Neural cell (in vitro differentiated cells): ENCODE data around the gene RAC2. TPM values are rescaled to one million over a fixed set of nuclear protein-coding genes. Genes with fewer than 3 reads are reported as not detected.

Experiments
- H2AFZ ChIP-seq: fragments of 200-600, 300-800 bp; sonication (generic), shearing (Covaris generic); 2 replicates; pipeline ENCODE4 v1.6.0; 2014; ENCODE audit warnings: low read depth, mild to moderate bottlenecking, antibody characterized with exemption, low read length, moderate library complexity
- H3F3A ChIP-seq: fragments of 200-600 bp; shearing (Covaris generic); 2 replicates; pipeline ENCODE4 v1.6.1; 2016; ENCODE audit warnings: mild to moderate bottlenecking, moderate library complexity, mixed read lengths, antibody characterized with exemption, low read length; ENCODE audit not compliant: insufficient read depth, poor library complexity, severe bottlenecking
- H3K27ac ChIP-seq: fragments of 200-600, 300-800 bp; sonication (generic), shearing (Covaris generic); 2 replicates; pipeline ENCODE4 v1.5.1; 2014; ENCODE audit warnings: mild to moderate bottlenecking, low read length, moderate library complexity
- H3K27me3 ChIP-seq: fragments of 300-800, 200-600 bp; sonication (generic), shearing (Covaris generic); 2 replicates; pipeline ENCODE4 v1.6.0; 2014; ENCODE audit warnings: mild to moderate bottlenecking, low read depth, low read length, moderate library complexity; ENCODE audit not compliant: insufficient read depth
- H3K36me3 ChIP-seq: fragments of 300-800, 200-600 bp; sonication (generic), shearing (Covaris generic); 2 replicates; pipeline ENCODE4 v1.5.1; 2014; ENCODE audit warnings: mild to moderate bottlenecking, antibody characterized with exemption, low read length, moderate library complexity; ENCODE audit not compliant: insufficient read depth
- H3K4me2 ChIP-seq: fragments of 300-800, 200-600 bp; sonication (generic), shearing (Covaris generic); 2 replicates; pipeline ENCODE4 v1.6.0; 2014; ENCODE audit warnings: mild to moderate bottlenecking, low read length
- H3K4me3 ChIP-seq: fragments of 300-800, 200-600 bp; sonication (generic), shearing (Covaris generic); 2 replicates; pipeline ENCODE4 v1.5.1; 2014; ENCODE audit warnings: mild to moderate bottlenecking, low read length, moderate library complexity
- H3K79me2 ChIP-seq: fragments of 200-600 bp; shearing (Covaris generic); replicated peaks from 2 replicates; pipeline ENCODE4 v1.6.0; 2014; ENCODE audit warnings: mild to moderate bottlenecking, low read length, moderate library complexity; ENCODE audit not compliant: insufficient read depth
- H3K9ac ChIP-seq: fragments of 300-800, 200-600 bp; sonication (generic), shearing (Covaris generic); 2 replicates; pipeline ENCODE4 v1.6.1; 2016; ENCODE audit warnings: mild to moderate bottlenecking, low read length, mixed read lengths
- H3K9me2 ChIP-seq: fragments of 200-600 bp; shearing (Covaris generic); 2 replicates; pipeline ENCODE4 v1.6.1; 2016; ENCODE audit warnings: mild to moderate bottlenecking, low read length, mixed read lengths; ENCODE audit not compliant: insufficient read depth
- H3K9me3 ChIP-seq: fragments of 200-600, 300-800 bp; sonication (generic), shearing (Covaris generic); 2 replicates; pipeline ENCODE4 v1.6.1; 2016; ENCODE audit warnings: mild to moderate bottlenecking, mixed run types, low read length, moderate library complexity, mixed read lengths
- H4K20me1 ChIP-seq: fragments of 200-600 bp; shearing (Covaris generic); 2 replicates; pipeline ENCODE4 v1.6.1; 2016; ENCODE audit warnings: mild to moderate bottlenecking, mixed run types; ENCODE audit not compliant: insufficient read depth
- EP300 ChIP-seq: fragments of 450-650 bp; conservative IDR thresholded peaks from 2 replicates; pipeline ENCODE4 v1.6.1; 2014; ENCODE audit warnings: antibody characterized with exemption, mild to moderate bottlenecking, moderate library complexity; ENCODE audit not compliant: poor library complexity, severe bottlenecking
- EZH2 ChIP-seq: fragments of 200-600, 300-800 bp; shearing (Covaris generic), sonication (generic); IDR thresholded peaks from 2 replicates; pipeline ENCODE4 v1.6.1; 2014; ENCODE audit warnings: antibody characterized with exemption, low read length, borderline replicate concordance, mild to moderate bottlenecking; ENCODE audit not compliant: insufficient read depth, poor library complexity, severe bottlenecking
- MXI1 ChIP-seq: fragments of 450-650 bp; conservative IDR thresholded peaks from 2 replicates; pipeline ENCODE4 v1.6.1; 2014; ENCODE audit warnings: antibody characterized with exemption, mild to moderate bottlenecking; ENCODE audit not compliant: poor library complexity, severe bottlenecking
- POLR2AphosphoS5 ChIP-seq: IDR thresholded peaks from 2 replicates; pipeline ENCODE4 v1.6.1; 2012
- RAD21 ChIP-seq: fragments of 450-650 bp; conservative IDR thresholded peaks from 2 replicates; pipeline ENCODE4 v1.6.1; 2014; ENCODE audit warnings: antibody characterized with exemption, mild to moderate bottlenecking, moderate library complexity
- SMC3 ChIP-seq: fragments of 450-650 bp; conservative IDR thresholded peaks from 2 replicates; pipeline ENCODE4 v1.6.1; 2014; ENCODE audit warnings: antibody characterized with exemption, mild to moderate bottlenecking, moderate library complexity; ENCODE audit not compliant: poor library complexity
- TAF1 ChIP-seq: IDR thresholded peaks from 2 replicates; pipeline ENCODE4 v1.6.1; 2012; ENCODE audit warnings: low read depth
- polyA plus RNA-seq: library from polyadenylated mRNA; depleted of rRNA; stranded (reverse); fragments of >200 nt; gene quantifications from 2 replicates; pipeline ENCODE4 v1.2.3, GENCODE V29; 2014
- TF ChIP-seq, protein P1 (sequence below): IDR thresholded peaks from 2 replicates; pipeline ENCODE4 v1.6.1; 2012; ENCODE audit warnings: borderline replicate concordance
- TF ChIP-seq, protein P2 (sequence below): fragments of 450-650 bp; IDR thresholded peaks from 2 replicates; pipeline ENCODE4 v1.5.1; 2014; ENCODE audit warnings: antibody characterized with exemption, mild to moderate bottlenecking, moderate library complexity; ENCODE audit not compliant: poor library complexity, severe bottlenecking

RAC2 gene
- polyA plus RNA-seq, 1 donor from 2014 or later, result not detected

- Histone ChIP-seq H3K9ac (no peak overlapping the region), H3K4me3 (no peak overlapping the region)
Measured at GRCh38 chr22:37249986-37250385, 5.9 kb upstream of the RAC2 start.

GRCh38 chr22:37248251-37248650, 4.2 kb upstream of the RAC2 start:
- H3F3A ChIP-seq, result no peaks in the 10 kb centered on the region
- no peaks in the 10 kb centered on the region for H3K9me3 ChIP-seq
- H3K79me2 ChIP-seq, result no peaks in the 10 kb centered on the region
- H3K9ac ChIP-seq, result no peak overlapping the region
- H4K20me1 ChIP-seq, result no peaks in the 10 kb centered on the region
- H3K9me2 ChIP-seq, result no peaks in the 10 kb centered on the region
- H3K27ac ChIP-seq, result no peak overlapping the region
- H3K36me3 ChIP-seq, result no peaks in the 10 kb centered on the region
- H3K4me2 ChIP-seq, result no peak overlapping the region
- H3K27me3 ChIP-seq, result no peaks in the 10 kb centered on the region
- no peak overlapping the region for H3K4me3 ChIP-seq
- TF ChIP-seq EZH2 (no peak), EP300 (no peak), RAD21 (no peak), MXI1 (no peak), SMC3 (no peak), POLR2AphosphoS5 (no peak), TAF1 (no peak)
- TF ChIP-seq, protein P1, sequence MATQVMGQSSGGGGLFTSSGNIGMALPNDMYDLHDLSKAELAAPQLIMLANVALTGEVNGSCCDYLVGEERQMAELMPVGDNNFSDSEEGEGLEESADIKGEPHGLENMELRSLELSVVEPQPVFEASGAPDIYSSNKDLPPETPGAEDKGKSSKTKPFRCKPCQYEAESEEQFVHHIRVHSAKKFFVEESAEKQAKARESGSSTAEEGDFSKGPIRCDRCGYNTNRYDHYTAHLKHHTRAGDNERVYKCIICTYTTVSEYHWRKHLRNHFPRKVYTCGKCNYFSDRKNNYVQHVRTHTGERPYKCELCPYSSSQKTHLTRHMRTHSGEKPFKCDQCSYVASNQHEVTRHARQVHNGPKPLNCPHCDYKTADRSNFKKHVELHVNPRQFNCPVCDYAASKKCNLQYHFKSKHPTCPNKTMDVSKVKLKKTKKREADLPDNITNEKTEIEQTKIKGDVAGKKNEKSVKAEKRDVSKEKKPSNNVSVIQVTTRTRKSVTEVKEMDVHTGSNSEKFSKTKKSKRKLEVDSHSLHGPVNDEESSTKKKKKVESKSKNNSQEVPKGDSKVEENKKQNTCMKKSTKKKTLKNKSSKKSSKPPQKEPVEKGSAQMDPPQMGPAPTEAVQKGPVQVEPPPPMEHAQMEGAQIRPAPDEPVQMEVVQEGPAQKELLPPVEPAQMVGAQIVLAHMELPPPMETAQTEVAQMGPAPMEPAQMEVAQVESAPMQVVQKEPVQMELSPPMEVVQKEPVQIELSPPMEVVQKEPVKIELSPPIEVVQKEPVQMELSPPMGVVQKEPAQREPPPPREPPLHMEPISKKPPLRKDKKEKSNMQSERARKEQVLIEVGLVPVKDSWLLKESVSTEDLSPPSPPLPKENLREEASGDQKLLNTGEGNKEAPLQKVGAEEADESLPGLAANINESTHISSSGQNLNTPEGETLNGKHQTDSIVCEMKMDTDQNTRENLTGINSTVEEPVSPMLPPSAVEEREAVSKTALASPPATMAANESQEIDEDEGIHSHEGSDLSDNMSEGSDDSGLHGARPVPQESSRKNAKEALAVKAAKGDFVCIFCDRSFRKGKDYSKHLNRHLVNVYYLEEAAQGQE, result no peak
- TF ChIP-seq, protein P2, sequence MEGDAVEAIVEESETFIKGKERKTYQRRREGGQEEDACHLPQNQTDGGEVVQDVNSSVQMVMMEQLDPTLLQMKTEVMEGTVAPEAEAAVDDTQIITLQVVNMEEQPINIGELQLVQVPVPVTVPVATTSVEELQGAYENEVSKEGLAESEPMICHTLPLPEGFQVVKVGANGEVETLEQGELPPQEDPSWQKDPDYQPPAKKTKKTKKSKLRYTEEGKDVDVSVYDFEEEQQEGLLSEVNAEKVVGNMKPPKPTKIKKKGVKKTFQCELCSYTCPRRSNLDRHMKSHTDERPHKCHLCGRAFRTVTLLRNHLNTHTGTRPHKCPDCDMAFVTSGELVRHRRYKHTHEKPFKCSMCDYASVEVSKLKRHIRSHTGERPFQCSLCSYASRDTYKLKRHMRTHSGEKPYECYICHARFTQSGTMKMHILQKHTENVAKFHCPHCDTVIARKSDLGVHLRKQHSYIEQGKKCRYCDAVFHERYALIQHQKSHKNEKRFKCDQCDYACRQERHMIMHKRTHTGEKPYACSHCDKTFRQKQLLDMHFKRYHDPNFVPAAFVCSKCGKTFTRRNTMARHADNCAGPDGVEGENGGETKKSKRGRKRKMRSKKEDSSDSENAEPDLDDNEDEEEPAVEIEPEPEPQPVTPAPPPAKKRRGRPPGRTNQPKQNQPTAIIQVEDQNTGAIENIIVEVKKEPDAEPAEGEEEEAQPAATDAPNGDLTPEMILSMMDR, result no peak
- H2AFZ ChIP-seq, result no peak overlapping the region

More at GRCh38 chr22:37249986-37250385, 5.9 kb upstream of the RAC2 start:
- Histone ChIP-seq H3F3A (no peaks in the 10 kb centered on the region), H3K36me3 (no peaks in the 10 kb centered on the region), H4K20me1 (no peaks in the 10 kb centered on the region), H3K4me2 (no peak overlapping the region), H3K27me3 (no peaks in the 10 kb centered on the region), H3K9me2 (no peaks in the 10 kb centered on the region), H3K27ac (no peak overlapping the region), H3K9me3 (no peaks in the 10 kb centered on the region), H2AFZ (no peak overlapping the region), H3K79me2 (no peaks in the 10 kb centered on the region)
- TF ChIP-seq TAF1, result no peak
- TF ChIP-seq EZH2, result no peak
- TF ChIP-seq SMC3, result no peak
- TF ChIP-seq MXI1, result no peak
- TF ChIP-seq, protein P2, result no peak
- TF ChIP-seq, protein P1, result no peak
- TF ChIP-seq POLR2AphosphoS5, result no peak
- no peak for TF ChIP-seq RAD21
- no peak for TF ChIP-seq EP300
